HG03039 (cell line): Measurements from ENCODE around the gene MAST4.

Experiments
- ATAC-seq: cut with Tn5 transposase; IDR thresholded peaks from one replicate; pipeline ENCODE4 v1.9.1; 2021; ENCODE audit warnings: mild to moderate bottlenecking, moderate library complexity; ENCODE audit not compliant: unreplicated experiment

MAST4 gene

GRCh38 chr5:66830636-66831035, 234.4 kb downstream of the MAST4 start:
- no peak for ATAC-seq

GRCh38 chr5:66839636-66840185, 243.5 kb downstream of the MAST4 start:
- no peak for ATAC-seq

GRCh38 chr5:66840511-66841013, 244.4 kb downstream of the MAST4 start:
- ATAC-seq, result peak; percentile 99

- no peak for ATAC-seq
Measured at GRCh38 chr5:66841264-66841663, 245.1 kb downstream of the MAST4 start.

GRCh38 chr5:66842540-66842939, 246.3 kb downstream of the MAST4 start:
- ATAC-seq, result no peak

GRCh38 chr5:66843065-66843464, 246.9 kb downstream of the MAST4 start:
- ATAC-seq, result no peak

GRCh38 chr5:66848749-66849641, 252.8 kb downstream of the MAST4 start:
- no peak for ATAC-seq

GRCh38 chr5:66849803-66850202, 253.6 kb downstream of the MAST4 start:
- ATAC-seq, result no peak

- ATAC-seq, result no peak
Measured at GRCh38 chr5:66850354-66851075, 254.3 kb downstream of the MAST4 start.

GRCh38 chr5:66851306-66851705, 255.1 kb downstream of the MAST4 start:
- ATAC-seq, result no peak

GRCh38 chr5:66854416-66854815, 258.2 kb downstream of the MAST4 start:
- ATAC-seq, result no peak

- no peak for ATAC-seq
Measured at GRCh38 chr5:66856041-66856805, 260.0 kb downstream of the MAST4 start.

- ATAC-seq, result no peak
Measured at GRCh38 chr5:66859526-66859925, 263.3 kb downstream of the MAST4 start.

- ATAC-seq, result no peak
Measured at GRCh38 chr5:66860199-66860975, 264.2 kb downstream of the MAST4 start.

- no peak for ATAC-seq
Measured at GRCh38 chr5:66861402-66861801, 265.2 kb downstream of the MAST4 start.

- ATAC-seq, result no peak
Measured at GRCh38 chr5:66862020-66862419, 265.8 kb downstream of the MAST4 start.

- no peak for ATAC-seq
Measured at GRCh38 chr5:66863243-66864170, 267.3 kb downstream of the MAST4 start.

- no peak for ATAC-seq
Measured at GRCh38 chr5:66864240-66864884, 268.2 kb downstream of the MAST4 start.
